Raji (cell line): ENCODE results near the gene RNASEH2A.
A peak's percentile ranks its signal among the peaks of the same experiment; 100 is the strongest.

Experiments used
- POLR2A ChIP-seq: IDR thresholded peaks from 2 replicates; pipeline ENCODE4 v1.6.1; 2011; ENCODE audit warnings: low read depth, low read length, control low read depth; ENCODE audit not compliant: insufficient read depth

Gene RNASEH2A

DNA sequence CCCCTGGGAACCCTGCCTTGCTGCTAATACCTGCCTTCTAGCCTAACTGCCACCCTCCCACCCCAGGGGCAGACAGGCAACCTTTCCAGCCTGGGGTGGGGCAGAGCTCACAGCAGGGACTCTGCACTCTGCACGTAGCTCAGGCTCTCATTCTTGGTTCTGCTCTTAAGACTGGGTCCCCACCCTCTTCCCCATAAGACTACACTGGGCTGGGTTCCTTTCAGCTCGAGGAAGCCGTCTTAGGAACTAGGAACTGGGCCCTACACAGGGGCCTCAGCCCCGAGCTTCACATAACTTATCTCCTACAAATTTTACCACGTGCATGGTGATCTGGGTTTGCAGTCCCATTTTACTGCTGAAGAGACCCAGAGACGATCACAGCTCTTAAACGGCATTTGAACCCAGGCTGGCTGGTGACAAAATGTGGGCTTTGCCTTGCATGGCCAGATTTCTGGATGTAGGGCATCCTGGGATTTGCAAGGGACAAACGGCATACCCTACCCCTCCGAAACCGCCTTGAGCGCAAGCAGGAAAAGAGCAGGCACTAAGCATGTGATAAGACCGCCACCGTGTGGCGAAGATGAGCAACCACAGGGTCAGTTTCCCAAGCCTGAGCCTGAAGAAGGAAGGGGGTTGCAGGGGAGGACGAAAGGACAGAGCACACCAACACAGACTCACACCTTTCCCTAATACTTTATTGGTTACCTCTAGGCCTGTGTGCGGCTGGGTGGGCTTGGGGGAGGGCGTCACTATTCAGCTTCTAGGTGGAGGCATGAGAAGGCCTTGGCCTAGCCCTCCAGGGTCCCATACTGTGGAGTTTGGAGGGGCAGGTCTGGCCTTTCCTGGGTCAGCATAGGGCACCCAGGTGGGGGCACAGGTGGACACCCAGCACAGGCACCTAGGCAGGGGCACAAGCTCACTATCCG, 10.0 kb upstream of the RNASEH2A start:
- TF ChIP-seq POLR2A: peak; percentile 40

DNA sequence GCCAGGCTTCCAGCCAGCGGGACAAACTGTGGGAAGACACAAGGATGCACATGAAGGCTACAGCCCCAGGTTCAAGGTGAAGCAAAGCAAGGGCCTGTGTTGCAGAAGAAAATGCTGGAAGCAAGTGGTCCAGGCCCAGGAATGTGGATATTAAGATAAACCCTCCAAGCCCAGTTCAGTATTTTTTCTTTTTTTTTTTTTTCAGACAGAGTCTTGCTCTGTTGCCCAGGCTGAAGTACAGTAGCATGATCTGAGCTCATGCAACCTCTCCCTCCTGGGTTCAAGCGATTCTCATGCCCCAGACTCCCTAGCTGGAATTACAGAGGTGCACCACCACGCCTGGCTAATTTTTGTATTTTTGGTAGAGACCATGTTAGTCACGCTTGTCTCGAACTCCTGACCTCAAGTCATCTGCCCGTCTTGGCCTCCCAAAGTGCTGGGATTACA, 9.2 kb upstream of the RNASEH2A start:
- TF ChIP-seq POLR2A: no peak

DNA sequence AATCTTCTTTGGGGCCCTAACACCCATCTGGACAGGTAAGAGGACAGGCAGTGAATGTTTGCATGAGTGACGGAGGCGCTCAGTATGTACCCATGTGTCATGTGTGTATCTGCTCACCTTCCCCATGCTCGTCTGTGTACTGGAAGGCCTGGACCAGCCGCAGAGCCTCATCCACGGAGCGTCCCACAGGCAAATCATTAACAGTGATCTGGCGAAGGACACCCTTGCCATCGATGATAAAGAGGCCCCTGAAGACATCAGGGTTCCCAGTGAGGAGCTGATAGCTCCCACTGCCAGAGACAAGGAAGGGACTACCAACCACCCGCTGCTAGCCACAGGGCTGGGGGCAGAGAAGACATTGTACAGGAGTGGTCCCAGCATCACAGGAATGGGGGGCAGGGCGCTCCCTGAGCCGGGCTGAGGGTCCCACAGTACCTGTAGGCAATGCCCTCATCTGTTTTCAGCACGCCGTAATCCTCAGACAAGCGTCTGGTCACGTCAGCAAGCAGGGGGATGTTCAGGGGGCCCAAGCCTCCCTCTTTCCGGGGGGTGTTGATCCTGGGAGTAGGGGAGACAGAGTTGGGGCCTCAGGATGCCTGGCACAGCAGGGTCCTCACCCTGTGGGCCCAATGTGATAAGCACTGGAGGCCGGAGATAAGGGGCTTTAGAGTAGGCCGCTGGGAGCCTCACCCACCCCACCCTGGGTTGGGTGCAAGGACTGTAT, 6.5 kb upstream of the RNASEH2A start:
- no peak for TF ChIP-seq POLR2A

DNA sequence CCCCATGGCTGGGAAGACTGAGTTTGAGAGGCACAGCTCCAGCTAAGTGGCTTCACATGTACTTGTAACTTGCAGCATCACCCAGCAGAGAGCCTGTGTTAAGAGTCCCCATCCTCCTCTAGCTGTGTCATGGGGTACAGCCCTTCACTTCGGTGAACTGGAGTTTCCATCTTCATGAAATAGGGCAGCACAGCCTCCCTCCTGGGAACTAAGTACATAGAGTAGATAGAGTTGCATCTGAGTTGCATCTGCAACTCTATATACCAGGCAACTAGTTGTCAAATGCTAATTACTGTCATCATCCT, 6.0 kb upstream of the RNASEH2A start:
- TF ChIP-seq POLR2A: no peak

DNA sequence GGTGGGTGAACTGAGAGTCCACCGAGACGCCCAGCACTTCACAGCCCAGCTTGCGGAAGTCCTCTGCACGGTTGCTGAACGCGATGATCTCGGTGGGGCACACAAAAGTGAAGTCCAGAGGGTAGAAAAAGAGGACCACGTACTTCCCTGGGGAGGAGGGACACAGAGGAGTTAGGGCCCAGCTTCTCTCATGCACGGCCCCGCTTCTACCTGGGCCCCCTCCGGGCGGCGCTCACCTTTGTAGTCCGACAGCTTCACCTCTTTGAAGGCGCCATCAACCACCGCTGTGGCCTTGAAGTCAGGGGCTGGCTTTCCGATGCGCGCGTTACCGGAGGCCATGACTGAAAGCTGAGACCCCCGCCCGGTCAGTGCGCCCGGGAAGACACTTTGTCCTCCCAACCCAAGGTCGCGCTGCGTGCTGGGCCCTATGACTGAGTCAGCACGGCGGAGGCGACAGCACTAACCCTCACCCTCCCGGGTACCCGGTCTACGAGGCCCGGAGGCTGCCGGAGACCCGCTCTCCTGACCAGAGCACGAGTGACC, 5.4 kb upstream of the RNASEH2A start:
- TF ChIP-seq POLR2A: no peak

DNA sequence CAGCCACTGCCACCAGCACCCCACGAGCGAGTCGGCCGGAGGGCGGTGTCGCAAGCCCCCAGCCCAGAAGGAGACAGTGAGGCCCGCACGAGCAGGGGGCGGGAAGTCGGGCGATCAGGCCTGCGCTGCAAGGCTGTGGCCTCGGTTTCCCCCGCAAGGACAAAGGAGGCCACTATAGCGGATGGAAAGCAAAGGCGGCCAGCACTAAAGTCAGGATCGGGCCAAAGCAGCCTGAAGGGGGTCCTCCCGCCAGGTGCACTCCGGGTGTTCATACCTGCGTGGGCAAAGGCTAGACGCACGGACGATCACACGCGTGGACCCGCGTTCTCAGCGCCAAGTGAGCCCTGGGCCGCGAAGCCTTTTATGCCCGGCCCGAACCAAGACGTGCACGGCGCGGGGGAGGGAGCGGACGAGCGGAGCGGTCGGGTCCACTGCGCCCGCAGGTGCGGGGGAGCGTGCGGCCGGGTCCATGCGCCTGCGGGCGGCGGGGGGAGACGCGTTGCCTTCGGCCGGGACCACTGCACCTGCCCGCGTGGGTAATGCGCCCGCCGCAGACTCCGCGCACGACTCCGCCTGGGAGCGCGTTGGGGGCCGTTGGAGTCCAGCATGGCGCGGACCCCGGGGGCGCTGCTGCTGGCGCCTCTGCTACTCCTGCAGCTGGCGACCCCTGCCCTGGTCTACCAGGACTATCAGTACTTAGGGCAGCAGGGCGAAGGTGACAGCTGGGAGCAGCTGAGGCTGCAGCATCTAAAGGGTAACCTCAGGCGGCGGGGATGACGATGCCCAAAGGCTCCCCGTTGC, 4.7 kb upstream of the RNASEH2A start, which contains the start of the genes PRDX2 and THSD8:
PRDX2 (minus strand) TSS at position 335 of the 801 bp plus-strand sequence. CDS start 539 bp downstream, outside the sequence.
THSD8 (plus strand) TSS at position 604 of the 801 bp plus-strand sequence; CDS start at position 607, 3 bp downstream.
- TF ChIP-seq POLR2A: peak; percentile 97

DNA sequence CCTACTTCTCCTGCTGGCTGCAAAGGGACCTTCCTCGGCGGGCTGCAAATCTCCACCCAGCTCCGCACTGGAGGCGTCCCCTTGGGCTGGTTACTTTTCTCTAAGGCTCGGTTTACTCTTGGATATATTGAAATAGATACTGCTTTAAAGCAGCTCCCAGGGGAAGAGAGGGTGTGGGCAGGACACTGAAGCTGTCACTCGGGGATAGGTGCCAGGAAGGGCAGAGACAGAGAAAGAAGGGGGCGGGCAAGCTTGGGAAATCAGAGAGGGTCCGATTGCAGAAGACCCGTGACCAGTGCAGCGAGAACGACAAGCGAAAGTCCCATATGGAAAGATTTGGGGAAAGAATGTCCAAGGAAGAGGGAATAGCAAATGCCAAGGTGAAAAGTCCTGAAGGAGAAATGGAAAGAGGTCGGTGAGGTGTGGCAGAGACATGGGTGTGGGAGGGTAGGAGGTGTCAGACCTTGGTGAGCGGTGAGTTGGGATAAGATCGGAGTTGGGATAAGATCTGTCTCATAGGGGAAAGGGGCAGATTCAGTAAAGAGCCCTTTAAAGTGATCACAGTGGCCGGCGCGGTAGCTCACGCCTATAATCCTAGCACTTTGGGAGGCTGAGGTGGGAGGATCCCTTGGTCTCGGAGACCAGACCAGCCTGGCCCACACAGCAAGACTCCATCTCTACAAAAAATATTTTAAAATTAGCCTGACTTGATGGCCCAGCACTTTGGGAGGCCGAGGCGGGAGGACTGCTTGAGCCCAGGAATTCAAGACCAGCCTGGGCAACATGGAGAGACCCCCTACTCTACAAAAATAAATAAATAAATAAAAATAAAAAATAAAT, 3.9 kb upstream of the RNASEH2A start:
- TF ChIP-seq POLR2A: no peak

DNA sequence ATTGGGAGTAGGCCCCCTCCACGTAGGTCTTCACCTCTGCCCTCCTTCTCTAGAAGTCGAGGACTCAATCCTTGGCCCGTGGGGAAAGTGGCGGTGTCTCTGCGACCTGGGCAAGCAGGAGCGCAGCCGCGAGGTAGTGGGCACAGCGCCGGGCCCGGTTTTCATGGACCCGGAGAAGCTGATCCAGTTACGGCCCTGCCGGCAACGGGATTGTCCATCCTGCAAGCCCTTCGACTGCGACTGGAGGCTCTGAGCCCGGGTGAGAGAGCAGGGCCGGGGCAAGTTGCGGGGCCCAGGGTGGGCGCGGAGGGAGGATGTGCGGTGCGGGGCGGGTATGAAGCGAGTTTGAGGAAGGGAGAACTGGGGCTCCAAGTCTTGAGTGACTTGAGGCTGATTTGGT, 2.3 kb upstream of the RNASEH2A start:
- TF ChIP-seq POLR2A: no peak

DNA sequence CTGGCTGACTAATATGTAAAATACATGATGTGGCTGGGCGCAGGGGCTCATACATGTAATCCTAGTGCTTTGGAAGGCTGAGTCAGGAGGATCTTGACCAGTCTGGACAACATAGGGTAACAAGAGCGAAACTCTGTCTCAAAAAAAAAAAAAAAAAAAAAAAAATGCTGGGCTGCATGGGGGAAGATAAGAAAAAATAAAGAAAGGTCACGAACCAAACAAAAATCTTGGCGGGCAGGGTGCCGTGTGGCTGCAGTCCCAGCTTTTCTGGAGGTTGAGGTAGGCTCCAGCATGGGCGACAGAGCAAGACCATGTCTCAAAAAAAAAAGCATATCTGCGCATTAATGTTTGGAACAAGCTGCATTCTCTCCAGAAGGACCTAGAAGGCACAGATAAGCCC, 8.7 kb downstream of the RNASEH2A start:
- no peak for TF ChIP-seq POLR2A

DNA sequence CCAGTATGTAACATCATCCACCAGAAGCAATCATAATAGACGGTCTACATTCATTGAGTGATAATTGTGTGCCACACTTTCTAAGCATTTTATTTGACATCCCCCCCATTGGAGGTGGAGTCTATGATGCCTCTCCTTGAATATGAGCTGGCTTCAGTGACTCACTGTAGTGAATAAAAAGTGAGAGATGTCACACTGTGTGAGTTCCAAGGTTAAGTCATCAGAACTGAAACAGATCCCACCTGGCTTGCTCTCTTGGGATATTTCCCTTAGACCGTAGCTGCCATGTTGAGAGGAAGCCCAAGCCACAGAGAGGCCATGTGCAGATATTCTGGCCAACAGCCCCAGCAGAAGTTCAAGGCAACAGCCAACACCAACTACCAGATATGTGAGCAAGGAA, 15.4 kb downstream of the RNASEH2A start:
- TF ChIP-seq POLR2A: no peak

DNA sequence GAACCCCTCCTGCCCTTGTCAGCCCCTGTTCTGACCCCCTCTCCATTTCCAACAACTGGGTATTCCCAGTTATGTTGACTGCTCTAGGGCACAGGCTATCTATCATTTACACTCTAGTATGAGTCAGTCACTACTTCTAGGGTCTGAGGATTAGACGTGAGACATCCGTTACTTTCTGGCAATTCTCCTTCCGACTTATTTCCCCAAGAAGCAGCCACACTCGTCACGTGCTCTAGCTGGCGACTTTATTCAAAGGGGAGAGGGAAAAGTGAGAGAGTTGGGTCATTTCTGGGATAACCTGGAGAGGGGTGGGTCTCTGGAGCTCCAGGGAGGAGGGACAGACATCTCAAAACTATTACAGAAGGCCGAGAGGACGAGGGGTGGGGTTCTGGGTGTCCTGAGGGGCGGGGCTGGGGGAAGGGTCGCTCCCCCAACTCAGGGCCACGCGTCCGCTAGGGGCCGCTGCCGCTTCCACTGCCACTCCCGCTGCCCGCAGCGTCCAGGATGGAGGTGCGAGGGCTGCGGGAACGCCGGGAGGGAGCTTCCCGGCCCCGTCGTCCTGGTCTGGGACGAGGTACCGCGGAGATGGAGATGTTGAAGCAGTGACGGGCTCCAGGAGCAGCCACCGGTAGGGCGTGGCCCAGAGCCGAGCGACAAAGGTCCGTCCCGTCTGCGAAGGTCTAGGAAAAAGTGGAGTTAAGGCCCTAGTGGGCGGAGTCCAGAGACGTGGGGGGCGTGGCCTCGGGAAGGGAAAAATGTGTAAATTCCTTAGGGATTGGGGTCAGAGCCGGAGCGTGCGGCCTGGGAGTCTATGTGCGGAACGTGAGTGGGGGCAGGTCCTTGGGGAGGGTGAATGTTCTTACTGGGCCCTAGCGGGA, 19.1 kb downstream of the RNASEH2A start:
- no peak for TF ChIP-seq POLR2A

DNA sequence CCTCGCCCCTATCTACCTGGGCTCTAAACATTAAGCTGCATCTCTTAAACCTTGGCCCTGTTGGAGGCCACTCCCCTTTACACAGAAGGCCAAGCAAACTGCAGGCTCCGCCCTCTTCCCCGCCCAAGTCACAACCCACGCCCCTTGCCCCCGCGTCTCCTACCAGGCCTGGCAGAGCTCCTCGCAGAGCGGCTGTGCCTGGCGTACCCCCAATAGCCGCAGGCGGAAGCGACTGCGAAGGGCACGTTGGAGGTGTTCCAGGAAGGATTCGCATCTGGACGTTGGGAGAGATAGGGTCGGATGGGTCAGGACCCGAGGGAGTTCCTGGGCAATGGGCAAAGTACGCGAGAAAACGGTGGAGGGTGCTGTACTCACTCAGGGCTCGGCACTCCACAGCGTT, 22.1 kb downstream of the RNASEH2A start:
- no peak for TF ChIP-seq POLR2A

DNA sequence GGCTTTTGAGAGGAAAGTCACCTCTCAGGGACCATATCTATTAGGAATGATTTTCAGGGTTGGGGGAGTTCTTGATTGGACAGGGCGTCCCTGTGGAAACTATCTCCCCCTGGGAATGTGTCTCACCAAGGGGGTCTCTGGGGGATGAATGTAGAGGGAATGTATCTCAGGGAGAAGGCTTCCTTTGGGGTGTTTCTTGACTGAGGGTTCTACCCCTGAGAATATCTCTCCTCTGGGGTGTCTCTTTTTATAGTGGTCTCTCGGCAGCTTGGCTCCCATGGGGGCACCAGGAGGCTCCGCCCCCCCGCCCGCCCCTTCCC, 27.0 kb downstream of the RNASEH2A start:
- 0 out of 2 replicates have a peak, but pooled peaks have one; percentile 23 for TF ChIP-seq POLR2A

DNA sequence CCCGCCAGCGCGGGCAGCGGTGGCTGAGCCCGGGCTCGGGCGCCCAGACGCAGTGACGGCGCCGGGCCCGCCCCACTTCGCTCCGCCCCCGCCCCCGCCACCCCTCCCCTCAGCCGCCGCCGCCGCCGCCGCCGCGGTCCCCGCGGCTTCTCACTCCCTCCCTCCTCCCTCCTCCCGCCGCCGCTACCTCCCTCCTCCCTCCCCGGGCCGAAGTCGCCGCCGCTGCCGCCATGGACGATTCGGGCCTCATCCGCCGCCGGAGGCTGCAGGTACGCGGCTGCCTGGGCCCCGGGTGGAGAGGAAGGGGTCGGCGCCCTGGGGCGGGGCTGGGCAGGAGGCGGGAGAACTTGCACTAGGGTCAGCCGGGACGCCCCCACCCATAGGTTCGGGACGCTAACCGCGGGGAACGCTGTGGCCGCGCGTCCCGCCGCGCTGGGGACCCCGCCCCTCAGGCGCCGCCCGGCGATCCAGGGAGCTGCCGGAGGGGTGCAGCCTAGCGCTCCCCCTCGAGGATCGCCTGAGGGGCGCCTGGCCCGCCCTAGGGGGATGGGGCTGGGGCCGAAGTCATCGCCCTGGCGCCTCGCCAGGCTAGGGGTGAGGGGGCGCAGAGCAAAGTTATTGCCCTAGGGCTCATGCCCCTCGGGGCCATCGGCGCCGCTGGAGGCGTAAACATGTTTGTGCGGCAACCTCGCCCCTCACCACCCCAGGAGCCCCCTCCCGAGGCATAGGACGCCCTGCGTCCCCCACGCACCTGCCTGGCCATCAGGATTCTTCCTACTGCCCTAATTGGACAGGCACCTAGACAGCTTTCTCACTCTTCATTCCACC, 27.6 kb downstream of the RNASEH2A start:
- no peak for TF ChIP-seq POLR2A
